Measurements from ENCODE around the gene CAMK1.

DNA sequence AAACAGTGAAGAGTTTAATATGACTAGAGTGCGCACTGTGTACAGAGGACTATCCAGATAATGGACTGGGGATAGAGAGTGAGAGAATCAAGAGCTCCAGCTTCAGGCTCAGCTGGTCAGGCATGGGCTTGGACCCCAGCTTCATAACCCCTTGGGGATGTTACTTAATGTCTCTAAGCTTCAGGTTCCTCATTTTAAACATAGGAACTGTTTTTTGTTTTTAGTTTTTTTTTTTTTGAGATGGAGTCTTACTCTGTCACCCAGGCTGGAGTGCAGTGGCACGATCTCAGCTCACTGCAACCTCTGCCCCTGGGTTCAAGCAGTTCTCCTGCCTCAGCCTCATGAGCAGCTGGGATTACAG lies 48.1 kb downstream of the CAMK1 start:
- TF ChIP-seq, protein P1, sequence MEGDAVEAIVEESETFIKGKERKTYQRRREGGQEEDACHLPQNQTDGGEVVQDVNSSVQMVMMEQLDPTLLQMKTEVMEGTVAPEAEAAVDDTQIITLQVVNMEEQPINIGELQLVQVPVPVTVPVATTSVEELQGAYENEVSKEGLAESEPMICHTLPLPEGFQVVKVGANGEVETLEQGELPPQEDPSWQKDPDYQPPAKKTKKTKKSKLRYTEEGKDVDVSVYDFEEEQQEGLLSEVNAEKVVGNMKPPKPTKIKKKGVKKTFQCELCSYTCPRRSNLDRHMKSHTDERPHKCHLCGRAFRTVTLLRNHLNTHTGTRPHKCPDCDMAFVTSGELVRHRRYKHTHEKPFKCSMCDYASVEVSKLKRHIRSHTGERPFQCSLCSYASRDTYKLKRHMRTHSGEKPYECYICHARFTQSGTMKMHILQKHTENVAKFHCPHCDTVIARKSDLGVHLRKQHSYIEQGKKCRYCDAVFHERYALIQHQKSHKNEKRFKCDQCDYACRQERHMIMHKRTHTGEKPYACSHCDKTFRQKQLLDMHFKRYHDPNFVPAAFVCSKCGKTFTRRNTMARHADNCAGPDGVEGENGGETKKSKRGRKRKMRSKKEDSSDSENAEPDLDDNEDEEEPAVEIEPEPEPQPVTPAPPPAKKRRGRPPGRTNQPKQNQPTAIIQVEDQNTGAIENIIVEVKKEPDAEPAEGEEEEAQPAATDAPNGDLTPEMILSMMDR (IDR thresholded peaks at IDR 0.05): no peak
- TF ChIP-seq POLR2A (IDR thresholded peaks at IDR 0.05) (no peak), POLR2AphosphoS5 (IDR thresholded peaks at IDR 0.05; ENCODE audit: insufficient read depth in 1 of 2, low read depth in 1 of 2) (no peak)
